ENCODE measurements around the gene AMER2. TPM values are rescaled to one million over a fixed set of nuclear protein-coding genes. Genes with fewer than 3 reads are reported as not detected.
"Not testable (repeated sequence)": the region's sequence is repeated elsewhere in the genome, so short reads cannot be mapped to it uniquely, and the experiment has no call there.

The AMER2 gene
- total RNA-seq, 2 experiments from 2014 or later: not detected

DNA sequence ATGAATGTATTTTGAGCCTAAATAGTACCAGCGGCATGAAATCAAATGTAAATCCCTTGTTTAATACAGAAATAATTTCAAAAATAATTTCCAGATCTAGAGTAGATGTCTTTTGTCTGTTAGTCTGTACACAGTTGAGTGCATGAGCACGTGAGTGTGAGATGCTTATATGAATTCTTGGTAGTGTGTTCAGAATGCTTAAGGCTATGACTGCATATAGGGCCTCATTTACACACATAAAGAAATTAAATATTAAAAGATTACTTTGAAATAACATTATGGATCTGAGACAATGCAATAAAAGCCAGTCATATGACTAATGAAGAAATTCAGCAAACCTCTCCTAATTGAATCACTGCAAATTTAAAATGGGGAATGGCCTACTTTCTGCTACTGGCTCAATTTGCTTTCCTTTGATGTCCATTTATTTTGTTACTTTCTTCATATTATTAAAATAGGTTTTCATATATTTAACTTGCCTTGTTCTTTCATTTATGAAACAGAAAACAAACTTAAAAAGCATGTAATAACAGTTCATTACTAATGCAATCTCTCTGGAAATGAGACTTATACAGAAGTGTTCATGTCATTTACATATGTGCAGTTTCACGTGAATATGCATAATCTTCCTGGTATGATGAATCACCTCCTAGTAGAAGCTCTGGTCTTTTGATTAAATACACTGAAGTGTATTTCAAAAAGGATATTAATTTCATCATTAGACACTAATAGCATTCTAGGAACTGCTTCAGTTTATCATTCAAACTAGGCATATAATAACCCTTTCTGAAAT, 4.5 kb downstream of the AMER2 start:
- no peak for DNase-seq (ENCODE audit: low spot score)
- Histone ChIP-seq H3K27ac (ENCODE audit: low read depth, low read length, poor library complexity, severe bottlenecking) (no peak overlapping the region), H2AFZ (ENCODE audit: low read length) (no peak overlapping the region), H3K4me3 (ENCODE audit: low read depth, low read length, poor library complexity, severe bottlenecking) (no peak overlapping the region), H3K4me1 (ENCODE audit: insufficient read depth, low read length, poor library complexity, severe bottlenecking) (no peaks in the 10 kb centered on the region), H3K9me3 (ENCODE audit: low read length) (no peaks in the 10 kb centered on the region), H4K20me1 (ENCODE audit: insufficient read depth, low read length) (no peaks in the 10 kb centered on the region), H3K79me2 (ENCODE audit: insufficient read depth, low read depth, low read length) (no peaks in the 10 kb centered on the region), H3K36me3 (ENCODE audit: insufficient read depth, low read length) (no peaks in the 10 kb centered on the region), H3K4me2 (ENCODE audit: low read length) (no peak overlapping the region), H3K9me2 (ENCODE audit: insufficient read depth, low read length) (no peaks in the 10 kb centered on the region)
- intact Hi-C loops (cut with micrococcal nuclease; ENCODE audit: unreplicated experiment): no loop called here
- no peak for TF ChIP-seq EZH2phosphoT487 (IDR thresholded peaks at IDR 0.05; ENCODE audit: borderline replicate concordance, low read depth, low read length)
- TF ChIP-seq, protein P1, sequence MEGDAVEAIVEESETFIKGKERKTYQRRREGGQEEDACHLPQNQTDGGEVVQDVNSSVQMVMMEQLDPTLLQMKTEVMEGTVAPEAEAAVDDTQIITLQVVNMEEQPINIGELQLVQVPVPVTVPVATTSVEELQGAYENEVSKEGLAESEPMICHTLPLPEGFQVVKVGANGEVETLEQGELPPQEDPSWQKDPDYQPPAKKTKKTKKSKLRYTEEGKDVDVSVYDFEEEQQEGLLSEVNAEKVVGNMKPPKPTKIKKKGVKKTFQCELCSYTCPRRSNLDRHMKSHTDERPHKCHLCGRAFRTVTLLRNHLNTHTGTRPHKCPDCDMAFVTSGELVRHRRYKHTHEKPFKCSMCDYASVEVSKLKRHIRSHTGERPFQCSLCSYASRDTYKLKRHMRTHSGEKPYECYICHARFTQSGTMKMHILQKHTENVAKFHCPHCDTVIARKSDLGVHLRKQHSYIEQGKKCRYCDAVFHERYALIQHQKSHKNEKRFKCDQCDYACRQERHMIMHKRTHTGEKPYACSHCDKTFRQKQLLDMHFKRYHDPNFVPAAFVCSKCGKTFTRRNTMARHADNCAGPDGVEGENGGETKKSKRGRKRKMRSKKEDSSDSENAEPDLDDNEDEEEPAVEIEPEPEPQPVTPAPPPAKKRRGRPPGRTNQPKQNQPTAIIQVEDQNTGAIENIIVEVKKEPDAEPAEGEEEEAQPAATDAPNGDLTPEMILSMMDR (conservative IDR thresholded peaks at IDR 0.05; ENCODE audit: low read length): no peak
- ChIA-PET CTCF (ENCODE audit: unreplicated experiment) (no interaction called here), POLR2A (no interaction called here)
- BruUV-seq (replicated peaks): no TSS peak

DNA sequence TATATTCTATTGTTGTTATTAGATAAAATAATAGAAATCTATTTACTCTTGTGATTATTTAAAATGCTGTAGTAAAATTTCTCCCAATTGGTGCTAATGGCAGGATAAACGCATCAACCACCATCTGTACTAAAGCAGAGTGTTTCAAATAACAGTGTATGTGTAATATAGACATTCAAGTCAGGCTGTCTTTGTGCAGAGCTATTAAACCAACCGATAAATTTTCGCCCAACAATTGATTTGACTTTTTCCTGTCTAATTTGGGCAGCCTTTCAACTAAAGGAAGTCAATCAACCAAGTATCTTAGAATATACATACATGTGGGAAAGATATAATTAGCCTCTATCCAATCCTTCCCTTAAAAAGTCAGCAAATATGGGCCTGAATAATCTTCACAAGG, 5.8 kb downstream of the AMER2 start:
- POLR2A ChIA-PET: no interaction called here
- DNase-seq (ENCODE audit: low spot score): no peak
- BruUV-seq (replicated peaks): no TSS peak
- no peaks in the 10 kb centered on the region for H3K79me2 ChIP-seq (ENCODE audit: insufficient read depth, low read depth, low read length)
- no peak overlapping the region for H3K4me3 ChIP-seq (ENCODE audit: low read depth, low read length, poor library complexity, severe bottlenecking)
- no peaks in the 10 kb centered on the region for H3K4me1 ChIP-seq (ENCODE audit: insufficient read depth, low read length, poor library complexity, severe bottlenecking)
- no peaks in the 10 kb centered on the region for H3K9me2 ChIP-seq (ENCODE audit: insufficient read depth, low read length)
- no peak overlapping the region for H3K4me2 ChIP-seq (ENCODE audit: low read length)
- CTCF ChIA-PET (ENCODE audit: unreplicated experiment): interaction anchor here (0.6 kb wide), 1 partner anchor 40 kb away, joined by 3 read pairs; no protein-coding TSS in a partner anchor
- no peak overlapping the region for H2AFZ ChIP-seq (ENCODE audit: low read length)
- H3K27ac ChIP-seq (ENCODE audit: low read depth, low read length, poor library complexity, severe bottlenecking): no peak overlapping the region
- H4K20me1 ChIP-seq (ENCODE audit: insufficient read depth, low read length): no peaks in the 10 kb centered on the region
- no peaks in the 10 kb centered on the region for H3K36me3 ChIP-seq (ENCODE audit: insufficient read depth, low read length)
- intact Hi-C loops (cut with micrococcal nuclease; ENCODE audit: unreplicated experiment): no loop called here
- H3K9me3 ChIP-seq (ENCODE audit: low read length): no peaks in the 10 kb centered on the region
- TF ChIP-seq, protein P1 (conservative IDR thresholded peaks at IDR 0.05; ENCODE audit: low read length): no peak
- TF ChIP-seq EZH2phosphoT487 (IDR thresholded peaks at IDR 0.05; ENCODE audit: borderline replicate concordance, low read depth, low read length): no peak

DNA sequence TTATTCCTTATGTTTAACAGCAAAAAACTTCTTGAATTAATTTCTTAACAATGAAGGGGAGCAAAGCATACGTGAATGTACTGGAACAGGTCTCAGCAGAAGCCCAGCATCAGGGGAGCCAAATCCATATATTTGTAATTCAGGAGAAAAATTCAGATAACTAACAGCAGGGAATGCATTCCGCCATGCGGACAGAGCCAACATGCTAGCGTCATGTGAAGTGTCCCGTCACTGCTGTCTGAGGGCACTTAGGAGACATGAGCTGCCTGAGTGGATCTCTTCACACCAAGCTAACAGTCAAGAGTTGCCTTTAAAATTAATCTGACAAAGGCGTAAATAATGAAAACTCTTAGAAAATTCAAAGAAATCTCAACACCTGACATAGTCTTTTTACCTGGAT, 6.4 kb downstream of the AMER2 start:
- BruUV-seq (replicated peaks): no TSS peak
- Histone ChIP-seq H3K4me3 (ENCODE audit: low read depth, low read length, poor library complexity, severe bottlenecking) (no peak overlapping the region), H3K9me3 (ENCODE audit: low read length) (no peaks in the 10 kb centered on the region), H3K4me2 (ENCODE audit: low read length) (no peak overlapping the region), H3K79me2 (ENCODE audit: insufficient read depth, low read depth, low read length) (no peaks in the 10 kb centered on the region), H3K9me2 (ENCODE audit: insufficient read depth, low read length) (no peaks in the 10 kb centered on the region), H3K27ac (ENCODE audit: low read depth, low read length, poor library complexity, severe bottlenecking) (no peak overlapping the region), H4K20me1 (ENCODE audit: insufficient read depth, low read length) (no peaks in the 10 kb centered on the region), H3K36me3 (ENCODE audit: insufficient read depth, low read length) (no peaks in the 10 kb centered on the region), H3K4me1 (ENCODE audit: insufficient read depth, low read length, poor library complexity, severe bottlenecking) (no peaks in the 10 kb centered on the region), H2AFZ (ENCODE audit: low read length) (no peak overlapping the region)
- ChIA-PET POLR2A (no interaction called here), CTCF (ENCODE audit: unreplicated experiment) (interaction anchor here (0.6 kb wide), 1 partner anchor 40 kb away, joined by 3 read pairs; no protein-coding TSS in a partner anchor)
- TF ChIP-seq EZH2phosphoT487 (IDR thresholded peaks at IDR 0.05; ENCODE audit: borderline replicate concordance, low read depth, low read length): no peak
- TF ChIP-seq, protein P1 (conservative IDR thresholded peaks at IDR 0.05; ENCODE audit: low read length): no peak
- intact Hi-C loops (cut with micrococcal nuclease; ENCODE audit: unreplicated experiment): no loop called here
- no peak for DNase-seq (ENCODE audit: low spot score)

DNA sequence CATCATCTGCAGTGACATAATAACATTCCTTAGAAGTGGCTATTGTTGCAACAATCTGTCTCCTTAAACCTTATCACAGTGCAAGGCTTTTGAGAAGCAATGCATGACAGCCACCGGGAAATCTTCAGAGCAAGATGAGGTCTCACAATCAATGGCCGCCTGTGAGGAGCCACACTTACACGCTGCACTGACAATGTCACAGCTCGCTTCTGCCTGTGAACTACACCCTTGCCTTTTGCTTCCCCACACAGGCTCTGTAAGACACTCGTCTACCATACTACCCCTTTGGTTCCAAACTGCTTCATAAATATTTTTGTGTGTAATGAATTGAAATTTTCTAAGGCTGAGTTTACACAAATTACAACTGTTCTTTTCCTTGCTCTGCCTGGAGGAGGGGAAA, 6.9 kb downstream of the AMER2 start:
- H3K4me2 ChIP-seq (ENCODE audit: low read length); DNase-seq (ENCODE audit: low spot score); POLR2A ChIA-PET; CTCF ChIA-PET (ENCODE audit: unreplicated experiment); H3K36me3 ChIP-seq (ENCODE audit: insufficient read depth, low read length); intact Hi-C loops (cut with micrococcal nuclease; ENCODE audit: unreplicated experiment); H4K20me1 ChIP-seq (ENCODE audit: insufficient read depth, low read length); H3K9me3 ChIP-seq (ENCODE audit: low read length); H3K9me2 ChIP-seq (ENCODE audit: insufficient read depth, low read length); H3K4me3 ChIP-seq (ENCODE audit: low read depth, low read length, poor library complexity, severe bottlenecking); H2AFZ ChIP-seq (ENCODE audit: low read length); BruUV-seq (replicated peaks); H3K79me2 ChIP-seq (ENCODE audit: insufficient read depth, low read depth, low read length); H3K27ac ChIP-seq (ENCODE audit: low read depth, low read length, poor library complexity, severe bottlenecking); H3K4me1 ChIP-seq (ENCODE audit: insufficient read depth, low read length, poor library complexity, severe bottlenecking): not testable (repeated sequence)
